Calu3 (cell line): ENCODE data around the gene GAS7. TPM values are rescaled to one million over a fixed set of nuclear protein-coding genes. Genes with fewer than 3 reads are reported as not detected.

Experiments
- BruUV-seq: library from RNA; stranded (reverse); fragments of 400-500 nt; replicated peaks from 2 replicates; lab custom pipeline; 2021; lab: Mats Ljungman, UMichigan
- CTCF ChIA-PET: fragments of 300-600 bp; sonication (Branson Sonifier 250); formaldehyde crosslinking; loops from one replicate; lab custom pipeline; 2022; ENCODE audit warnings: antibody characterized with exemption; lab: Charles Lee
- DNase-seq: peaks from one replicate; pipeline ENCODE4 v3.0.0; 2022
- H3K27ac Mint-ChIP-seq: one replicate; pipeline ENCODE4 v1.8.0; 2022; ENCODE audit warnings: mixed read lengths; ENCODE audit not compliant: unreplicated experiment
- H3K27me3 Mint-ChIP-seq: one replicate; pipeline ENCODE4 v1.8.0; 2022; ENCODE audit warnings: mixed read lengths; ENCODE audit not compliant: unreplicated experiment
- H3K36me3 Mint-ChIP-seq: one replicate; pipeline ENCODE4 v1.8.0; 2022; ENCODE audit warnings: mild to moderate bottlenecking, moderate library complexity, mixed read lengths; ENCODE audit not compliant: insufficient read depth, unreplicated experiment
- H3K4me1 Mint-ChIP-seq: one replicate; pipeline ENCODE4 v1.8.0; 2022; ENCODE audit warnings: mild to moderate bottlenecking, low read depth, mixed read lengths; ENCODE audit not compliant: unreplicated experiment
- H3K4me3 Mint-ChIP-seq: one replicate; pipeline ENCODE4 v1.8.0; 2022; ENCODE audit warnings: mild to moderate bottlenecking, low read depth, moderate library complexity, mixed read lengths; ENCODE audit not compliant: unreplicated experiment
- H3K9me3 Mint-ChIP-seq: one replicate; pipeline ENCODE4 v1.8.0; 2022; ENCODE audit warnings: low read depth, mixed read lengths; ENCODE audit not compliant: unreplicated experiment
- CTCF ChIP-seq: fragments of 200-600 bp; IDR thresholded peaks from one replicate; pipeline ENCODE4 v1.8.0; 2022; ENCODE audit warnings: antibody characterized with exemption; ENCODE audit not compliant: unreplicated experiment
- intact Hi-C: fragments of 100-400 bp; cut with micrococcal nuclease; formaldehyde crosslinking; loops from one replicate; pipeline ENCODE4 v1.10.0; 2022; ENCODE audit not compliant: unreplicated experiment
- total RNA-seq: library from RNA; stranded (reverse); gene quantifications from 2 replicates; pipeline ENCODE4 v1.2.3, GENCODE V29; 2022

The GAS7 gene
- total RNA-seq, 1 experiment from 2014 or later: 0.42 TPM

GRCh38 chr17:9874722-9875121, 323.7 kb downstream of the GAS7 start:
- Mint-ChIP-seq H3K9me3 (no peaks in the 10 kb centered on the region), H3K36me3 (peaks cover 4% of the 10 kb centered on the region), H3K4me3 (no peak overlapping the region), H3K4me1 (peaks cover 29% of the 10 kb centered on the region), H3K27me3 (no peaks in the 10 kb centered on the region), H3K27ac (peak overlapping the region; percentile 34)
- BruUV-seq: no TSS peak
- CTCF ChIA-PET: no interaction called here
- intact Hi-C loops: no loop called here
- no peak for DNase-seq
- TF ChIP-seq CTCF: no peak

- H3K4me3 Mint-ChIP-seq: no peak overlapping the region
- no peaks in the 10 kb centered on the region for H3K36me3 Mint-ChIP-seq
- no peaks in the 10 kb centered on the region for H3K9me3 Mint-ChIP-seq
- H3K4me1 Mint-ChIP-seq: peaks cover 20% of the 10 kb centered on the region
- intact Hi-C loops: no loop called here
- no peaks in the 10 kb centered on the region for H3K27me3 Mint-ChIP-seq
- TF ChIP-seq CTCF: no peak
- H3K27ac Mint-ChIP-seq: no peak overlapping the region
- CTCF ChIA-PET: no interaction called here
- DNase-seq: no peak
- BruUV-seq: no TSS peak
Observed at GRCh38 chr17:9872852-9873251, 325.6 kb downstream of the GAS7 start.

- peaks cover 4% of the 10 kb centered on the region for H3K9me3 Mint-ChIP-seq
- CTCF ChIA-PET: interaction anchor here (0.7 kb wide), 1 partner anchor 167 kb away, joined by 3 read pairs; no protein-coding TSS in a partner anchor
- no peak overlapping the region for H3K27ac Mint-ChIP-seq
- H3K4me3 Mint-ChIP-seq: no peak overlapping the region
- no peaks in the 10 kb centered on the region for H3K27me3 Mint-ChIP-seq
- no peaks in the 10 kb centered on the region for H3K36me3 Mint-ChIP-seq
- no peak for TF ChIP-seq CTCF
- intact Hi-C loops: no loop called here
- no peak for DNase-seq
- BruUV-seq: no TSS peak
- no peaks in the 10 kb centered on the region for H3K4me1 Mint-ChIP-seq
Observed at GRCh38 chr17:9868552-9868951, 329.9 kb downstream of the GAS7 start.

- no peaks in the 10 kb centered on the region for H3K4me1 Mint-ChIP-seq
- CTCF ChIA-PET: no interaction called here
- no peaks in the 10 kb centered on the region for H3K36me3 Mint-ChIP-seq
- TF ChIP-seq CTCF: no peak
- peaks cover 4% of the 10 kb centered on the region for H3K9me3 Mint-ChIP-seq
- no peak overlapping the region for H3K4me3 Mint-ChIP-seq
- no peak for DNase-seq
- H3K27me3 Mint-ChIP-seq: no peaks in the 10 kb centered on the region
- no TSS peak for BruUV-seq
- no peak overlapping the region for H3K27ac Mint-ChIP-seq
- intact Hi-C loops: no loop called here
Observed at GRCh38 chr17:9865586-9865985, 332.8 kb downstream of the GAS7 start.
